Body of pancreas (tissue), 4 donors: ENCODE measurements around the gene MON1A. TPM values are rescaled to one million over a fixed set of nuclear protein-coding genes. Genes with fewer than 3 reads are reported as not detected.

Experiments
- ATAC-seq: fragments of 150-250 bp; one replicate; pipeline ENCODE4 v1.9.1; 2016
- DNase-seq, 4 donors: peaks; one replicate each; pipeline ENCODE4 v3.0.0-alpha.2; 2019
- H3K27ac ChIP-seq, 4 donors: fragments of 200-600 bp; sonication (generic); 1 replicate in 3 of 4; 2 replicates in 1 of 4; pipeline versions ENCODE4 v1.5.1 to v1.6.1; 2016 to 2019; ENCODE audit warnings: mild to moderate bottlenecking in 1 of 4, mixed read lengths in 1 of 4, moderate library complexity in 1 of 4
- H3K27me3 ChIP-seq, 2 donors: fragments of 200-600 bp; sonication (generic); one replicate each; pipeline ENCODE4 v1.6.0; 2016; ENCODE audit warnings: mild to moderate bottlenecking in 1 of 2
- H3K36me3 ChIP-seq, 2 donors: fragments of 200-600 bp; sonication (generic); replicated peaks in 1 of 2; 2 replicates each; pipeline ENCODE4 v1.5.1; 2016; ENCODE audit warnings: low read depth in 2 of 2; ENCODE audit not compliant: insufficient read depth in 1 of 2
- H3K4me1 ChIP-seq: fragments of 200-600 bp; sonication (generic); one replicate; pipeline ENCODE4 v1.6.0; 2016
- H3K4me3 ChIP-seq, 2 donors: fragments of 200-600 bp; sonication (generic); 1 replicate in 1 of 2; 2 replicates in 1 of 2; pipeline ENCODE4 v1.5.1; 2016 to 2019
- H3K9me3 ChIP-seq, 3 donors: fragments of 200-600 bp; sonication (generic); 1 replicate in 2 of 3; 2 replicates in 1 of 3; pipeline ENCODE4 v1.5.1; 2016
- CTCF ChIP-seq, 7 experiments: fragments of 450-650 bp in 4 of 7; fragments of 200-600 bp in 3 of 7; sonication (generic) in 3 of 7; IDR thresholded peaks; one replicate each; pipeline ENCODE4 v1.5.1; 2016 to 2019; ENCODE audit warnings: antibody characterized with exemption in 7 of 7
- POLR2A ChIP-seq, 3 donors: fragments of 450-650 bp; IDR thresholded peaks; one replicate each; pipeline ENCODE4 v1.6.1; 2016; ENCODE audit warnings: antibody characterized with exemption in 3 of 3, mild to moderate bottlenecking in 2 of 3
- WGBS, 2 donors: methylation state at CpG; one replicate each; pipeline ENCODE4 v1.1.5; 2017; 5-methylcytosine and 5-hydroxymethylcytosine counted together
- intact Hi-C: fragments of 100-400 bp; cut with DNase I; formaldehyde crosslinking; loops from one replicate; pipeline ENCODE4 v1.15.1; 2023
- small RNA-seq: library from RNA; depleted of rRNA; stranded (forward); fragments of <200 nt; gene quantifications from one replicate; pipeline ENCODE3, GENCODE V24; 2016
- total RNA-seq, 2 donors: library from RNA; depleted of rRNA; stranded (reverse); fragments of >200 nt; gene quantifications; one replicate each; pipeline ENCODE4 v1.1.0, GENCODE V29; 2016

Gene MON1A
- total RNA-seq, 2 donors from 2014 or later: 4.9 to 13.5 TPM

DNA sequence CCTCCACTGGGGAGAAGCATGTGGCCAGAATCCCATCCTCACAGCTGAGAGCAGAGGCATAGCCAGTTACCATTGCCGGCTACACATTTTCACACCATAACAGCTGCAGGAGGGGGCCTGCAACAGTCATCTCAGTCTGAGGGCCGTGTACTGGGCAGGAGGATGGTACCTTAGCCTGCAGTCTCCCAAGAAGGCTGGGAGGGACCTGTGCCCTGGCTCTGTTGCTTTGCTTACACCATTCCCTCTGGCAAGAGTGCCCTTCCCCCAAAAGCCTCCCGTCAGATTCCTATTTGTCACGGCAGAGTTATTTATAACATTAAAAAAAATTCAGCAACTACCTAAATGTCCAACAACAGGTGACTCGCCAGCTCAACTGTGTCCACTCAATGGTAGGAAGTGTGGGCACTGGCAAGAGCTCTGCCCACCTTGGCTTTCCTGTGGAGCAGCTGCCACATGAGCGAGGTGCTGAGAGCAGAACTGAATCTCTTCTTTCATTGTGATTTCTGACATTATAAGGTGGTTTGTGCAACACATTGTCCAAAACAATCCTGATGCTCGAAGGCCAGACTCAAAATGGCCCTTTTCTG, 64.3 kb downstream of the MON1A start:
- H3K27ac ChIP-seq: no peak overlapping the region
- peaks cover 13% of the 10 kb centered on the region for H3K4me1 ChIP-seq
- H3K4me3 ChIP-seq: no peak overlapping the region
- intact Hi-C loops: no loop called here
- H3K27me3 ChIP-seq: peaks cover 0 to 18% of the 10 kb centered on the region in 2 donors
- H3K9me3 ChIP-seq: no peaks in the 10 kb centered on the region
- TF ChIP-seq CTCF (IDR thresholded peaks at IDR 0.05) (no peak), POLR2A (IDR thresholded peaks at IDR 0.05) (no peak)
- no peaks in the 10 kb centered on the region for H3K36me3 ChIP-seq
- 39 to 44% methylated on average over 6 to 7 of the region's 7 CpGs for WGBS, 2 donors
- DNase-seq (no peak), ATAC-seq (no peak)

DNA sequence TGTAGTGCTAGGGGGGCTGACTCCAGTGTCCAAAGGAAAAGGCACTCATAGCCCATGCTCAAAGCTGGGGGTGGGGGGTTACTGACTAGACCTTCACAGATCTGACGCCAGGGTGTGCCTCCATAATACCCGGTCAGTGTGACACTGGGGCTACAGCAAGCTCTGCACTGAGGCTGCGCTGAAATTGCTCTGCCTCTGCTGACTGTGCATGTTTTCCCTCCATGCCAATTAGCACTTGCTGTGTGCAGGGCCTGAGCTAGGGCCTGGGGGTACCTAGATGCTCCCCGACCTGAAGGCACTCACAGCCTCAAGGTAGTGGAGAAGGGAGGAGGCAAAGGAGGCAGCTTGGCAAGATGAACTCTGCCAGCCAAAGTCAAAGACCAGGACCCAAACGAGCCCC, 65.1 kb downstream of the MON1A start:
- Histone ChIP-seq H3K27ac (no peak overlapping the region), H3K4me1 (peaks cover 7% of the 10 kb centered on the region), H3K36me3 (no peaks in the 10 kb centered on the region), H3K4me3 (no peak overlapping the region), H3K27me3 (peaks cover 0 to 12% of the 10 kb centered on the region in 2 donors), H3K9me3 (no peaks in the 10 kb centered on the region)
- ATAC-seq (no peak), DNase-seq (no peak)
- intact Hi-C loops: no loop called here
- no peak for TF ChIP-seq POLR2A (IDR thresholded peaks at IDR 0.05)
- WGBS, 2 donors: 29 to 48% methylated on average over 5 of the region's 5 CpGs

DNA sequence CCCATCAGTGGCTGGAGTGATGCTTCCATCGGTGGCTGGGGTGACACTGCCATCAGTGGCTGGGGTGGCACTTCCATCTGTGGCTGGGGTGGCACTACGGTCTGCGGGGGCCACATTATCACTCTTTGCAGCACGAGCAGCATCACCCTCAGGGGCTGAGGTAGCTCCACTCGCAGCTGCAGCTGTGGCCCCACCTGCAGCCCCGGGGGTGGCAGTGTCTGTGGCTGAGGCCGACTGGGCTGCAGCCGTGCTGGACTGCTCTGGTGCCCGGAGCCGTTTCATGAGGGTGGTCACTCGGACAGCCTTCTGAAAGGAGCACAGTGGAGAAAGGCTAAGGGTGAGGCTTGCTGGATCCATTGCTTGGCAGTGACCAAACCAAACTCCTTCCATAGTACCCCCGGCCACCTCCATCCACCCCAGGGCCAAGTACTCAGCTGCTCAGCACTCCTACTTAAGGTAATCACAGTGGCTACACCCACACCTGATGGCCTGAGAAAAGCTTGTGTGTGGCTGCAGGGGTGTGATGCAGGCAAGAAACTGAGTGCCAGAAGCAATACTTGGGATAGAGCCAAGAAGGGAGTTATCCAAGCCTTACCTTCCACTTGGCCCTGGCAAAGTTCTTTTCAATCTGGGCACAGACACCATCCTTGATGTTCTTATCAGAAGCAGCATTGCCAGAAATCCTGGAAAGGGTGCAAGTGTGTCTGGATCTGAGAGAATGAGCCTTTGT, 69.9 kb downstream of the MON1A start:
- no peaks in the 10 kb centered on the region for H3K9me3 ChIP-seq
- no peak for DNase-seq
- peaks cover 13% of the 10 kb centered on the region for H3K4me1 ChIP-seq
- no peak overlapping the region for H3K27ac ChIP-seq
- no peaks in the 10 kb centered on the region for H3K36me3 ChIP-seq
- intact Hi-C loops: no loop called here
- no peak overlapping the region for H3K4me3 ChIP-seq
- no peaks in the 10 kb centered on the region for H3K27me3 ChIP-seq
- ATAC-seq: no peak
- TF ChIP-seq POLR2A (IDR thresholded peaks at IDR 0.05) (no peak), CTCF (IDR thresholded peaks at IDR 0.05) (no peak)
- WGBS, 2 donors: 60% methylated on average over 10 of the region's 12 CpGs; no CpG with 5 or more reads in 1 of the 2 donors

Small RNA genes within 50 kb of the gene (small RNA-seq; reads per million reads assigned to genes)
- not detected for gene RN7SL217P

Other genes with a start within 250 kb of the MON1A start
- 10 to 100 TPM; 16.9 to 80.4 TPM for gene MST1, start 240.3 kb downstream of the MON1A start, total RNA-seq
- gene RNF123, start 240.3 kb downstream of the MON1A start, total RNA-seq: 10 to 100 TPM; 18.4 to 28.7 TPM
- 1 to 10 TPM; 2.0 to 2.1 TPM for gene AMIGO3, start 210.1 kb downstream of the MON1A start, total RNA-seq
- 10 to 100 TPM; 36.3 to 43.8 TPM for gene GMPPB, start 205.9 kb downstream of the MON1A start, total RNA-seq
- 10 to 100 TPM; 19.8 to 27.5 TPM for gene IP6K1, start 143.3 kb downstream of the MON1A start, total RNA-seq
- under 1 TPM in 1 of 2 donors, not detected in 1; 0.26 TPM for gene CDHR4, start 129.9 kb downstream of the MON1A start, total RNA-seq
- gene INKA1, start 126.5 kb downstream of the MON1A start, total RNA-seq: 1 to 10 TPM in 1 of 2 donors, not detected in 1; 2.6 TPM
- gene UBA7, start 115.9 kb downstream of the MON1A start, total RNA-seq: 10 to 100 TPM; 39.2 to 86.4 TPM
- 1 to 10 TPM; 1.8 to 3.6 TPM for gene TRAIP, start 73.2 kb downstream of the MON1A start, total RNA-seq
- not detected for gene CAMKV, start 59.9 kb downstream of the MON1A start, total RNA-seq
- gene MST1R, start 25.9 kb downstream of the MON1A start, total RNA-seq: 10 to 100 TPM; 10.4 to 12.2 TPM
- 100 to 1,000 TPM; 123 to 146 TPM for gene RBM6, start 10.3 kb upstream of the MON1A start, total RNA-seq
- gene RBM5, start 159.1 kb upstream of the MON1A start, total RNA-seq: 100 to 1,000 TPM; 139 to 308 TPM
- gene SEMA3F, start 225.5 kb upstream of the MON1A start, total RNA-seq: 10 to 100 TPM in 1 of 2 donors, 1 to 10 TPM in 1; 5.2 to 25.4 TPM